ENCODE measurements around the gene XAGE2. TPM values are rescaled to one million over a fixed set of nuclear protein-coding genes. Genes with fewer than 3 reads are reported as not detected.

The XAGE2 gene
- total RNA-seq, 1 experiment from 2014 or later: not detected

GRCh38 chrX:52378870-52379269 is 10.0 kb downstream of the XAGE2 start:
- no peak for TF ChIP-seq CTCF (conservative IDR thresholded peaks at IDR 0.05; ENCODE audit: low read depth, low read length)
- no peak for TF ChIP-seq EZH2 (IDR thresholded peaks at IDR 0.05; ENCODE audit: low read length, unreplicated experiment)
- no peak for TF ChIP-seq EZH2phosphoT487 (IDR thresholded peaks at IDR 0.05; ENCODE audit: borderline replicate concordance, low read length)
- Histone ChIP-seq H3K4me1 (ENCODE audit: insufficient read depth, low read length) (no peaks in the 10 kb centered on the region), H3K4me3 (ENCODE audit: low read length) (no peak overlapping the region), H4K20me1 (ENCODE audit: low read length) (no peaks in the 10 kb centered on the region), H3K27ac (ENCODE audit: low read length) (no peak overlapping the region), H3K27me3 (ENCODE audit: low read length) (no peaks in the 10 kb centered on the region), H3K9ac (ENCODE audit: low read length) (no peak overlapping the region), H3K36me3 (ENCODE audit: low read depth, low read length) (no peaks in the 10 kb centered on the region), H3F3A (ENCODE audit: low read length, unreplicated experiment) (no peaks in the 10 kb centered on the region), H3K79me2 (ENCODE audit: low read length) (no peaks in the 10 kb centered on the region), H3K9me3 (ENCODE audit: low read length) (no peaks in the 10 kb centered on the region), H3K9me2 (replicated peaks; ENCODE audit: low read length) (no peaks in the 10 kb centered on the region), H2AFZ (ENCODE audit: low read length) (no peak overlapping the region), H3K4me2 (ENCODE audit: low read length) (no peak overlapping the region)
- ATAC-seq (no peak), DNase-seq (no peak)
- BruUV-seq (replicated peaks): no TSS peak
- intact Hi-C loops (cut with micrococcal nuclease): no loop called here
- POLR2A ChIA-PET (ENCODE audit: unreplicated experiment): no interaction called here
- CTCF ChIA-PET: no interaction called here

- ChIA-PET POLR2A (ENCODE audit: unreplicated experiment) (no interaction called here), CTCF (no interaction called here)
- Histone ChIP-seq H3K79me2 (ENCODE audit: low read length) (no peaks in the 10 kb centered on the region), H3F3A (ENCODE audit: low read length, unreplicated experiment) (no peaks in the 10 kb centered on the region), H3K4me1 (ENCODE audit: insufficient read depth, low read length) (no peaks in the 10 kb centered on the region), H3K36me3 (ENCODE audit: low read depth, low read length) (no peaks in the 10 kb centered on the region), H4K20me1 (ENCODE audit: low read length) (no peaks in the 10 kb centered on the region), H3K9ac (ENCODE audit: low read length) (no peak overlapping the region), H3K4me3 (ENCODE audit: low read length) (no peak overlapping the region), H3K4me2 (ENCODE audit: low read length) (no peak overlapping the region), H3K27ac (ENCODE audit: low read length) (no peak overlapping the region), H2AFZ (ENCODE audit: low read length) (no peak overlapping the region), H3K27me3 (ENCODE audit: low read length) (no peaks in the 10 kb centered on the region), H3K9me3 (ENCODE audit: low read length) (no peaks in the 10 kb centered on the region), H3K9me2 (replicated peaks; ENCODE audit: low read length) (no peaks in the 10 kb centered on the region)
- BruUV-seq (replicated peaks): no TSS peak
- no peak for DNase-seq
- intact Hi-C loops (cut with micrococcal nuclease): no loop called here
- TF ChIP-seq EZH2 (IDR thresholded peaks at IDR 0.05; ENCODE audit: low read length, unreplicated experiment) (no peak), CTCF (conservative IDR thresholded peaks at IDR 0.05; ENCODE audit: low read depth, low read length) (no peak), EZH2phosphoT487 (IDR thresholded peaks at IDR 0.05; ENCODE audit: borderline replicate concordance, low read length) (no peak)
- no peak for ATAC-seq
Measured at GRCh38 chrX:52380993-52381392, 12.2 kb downstream of the XAGE2 start.

GRCh38 chrX:52410439-52411394 is 41.9 kb downstream of the XAGE2 start:
- no peaks in the 10 kb centered on the region for H3K9me2 ChIP-seq (replicated peaks; ENCODE audit: low read length)

More at GRCh38 chrX:52410439-52411394, 41.9 kb downstream of the XAGE2 start:
- H3K9me3 ChIP-seq (ENCODE audit: low read length): no peaks in the 10 kb centered on the region
- ChIA-PET POLR2A (ENCODE audit: unreplicated experiment) (no interaction called here), CTCF (no interaction called here)
- DNase-seq: no peak
- no peak overlapping the region for H3K4me2 ChIP-seq (ENCODE audit: low read length)
- intact Hi-C loops (cut with micrococcal nuclease): no loop called here
- no peak for TF ChIP-seq CTCF (conservative IDR thresholded peaks at IDR 0.05; ENCODE audit: low read depth, low read length)
- TF ChIP-seq EZH2phosphoT487 (IDR thresholded peaks at IDR 0.05; ENCODE audit: borderline replicate concordance, low read length): no peak
- TF ChIP-seq EZH2 (IDR thresholded peaks at IDR 0.05; ENCODE audit: low read length, unreplicated experiment): no peak
- H4K20me1 ChIP-seq (ENCODE audit: low read length): no peaks in the 10 kb centered on the region
- no peak for ATAC-seq
- peaks cover 3% of the 10 kb centered on the region; the same call in 1 of the 2 replicates for H3K27me3 ChIP-seq (ENCODE audit: low read length)
- no TSS peak for BruUV-seq (replicated peaks)
- no peaks in the 10 kb centered on the region for H3K36me3 ChIP-seq (ENCODE audit: low read depth, low read length)
- H3K4me1 ChIP-seq (ENCODE audit: insufficient read depth, low read length): no peaks in the 10 kb centered on the region
- no peak overlapping the region for H3K9ac ChIP-seq (ENCODE audit: low read length)
- H3F3A ChIP-seq (ENCODE audit: low read length, unreplicated experiment): no peaks in the 10 kb centered on the region
- H2AFZ ChIP-seq (ENCODE audit: low read length): no peak overlapping the region
- no peak overlapping the region for H3K4me3 ChIP-seq (ENCODE audit: low read length)
- no peaks in the 10 kb centered on the region for H3K79me2 ChIP-seq (ENCODE audit: low read length)
- H3K27ac ChIP-seq (ENCODE audit: low read length): no peak overlapping the region

All from PC-3 (cell line).